GM12878 (cell line): ENCODE data around the gene ZYG11B.

Experiments used
- CEBPB ChIP-seq, 2 experiments: fragments of 150-350 bp in 1 of 2; IDR thresholded peaks; 2 replicates each; pipeline ENCODE4 v1.6.1; 2012 to 2014; ENCODE audit warnings: low read depth in 2 of 2, low read length in 2 of 2, borderline replicate concordance in 1 of 2, inconsistent platforms in 1 of 2
- CREB1 ChIP-seq: IDR thresholded peaks from 2 replicates; pipeline ENCODE4 v1.6.1; 2012; ENCODE audit warnings: low read depth, mild to moderate bottlenecking, inconsistent platforms
- EZH2 ChIP-seq: IDR thresholded peaks from 2 replicates; pipeline ENCODE4 v1.6.1; 2012; ENCODE audit warnings: low read depth, mild to moderate bottlenecking, control low read depth, inconsistent platforms, low read length, borderline replicate concordance; ENCODE audit not compliant: control insufficient read depth
- FOXK2 ChIP-seq: fragments of 450-650 bp; IDR thresholded peaks from 2 replicates; pipeline ENCODE4 v1.6.1; 2017; ENCODE audit warnings: mild to moderate bottlenecking, moderate library complexity
- MTA3 ChIP-seq: IDR thresholded peaks from 2 replicates; pipeline ENCODE4 v1.6.1; 2012; ENCODE audit warnings: low read length, inconsistent platforms, borderline replicate concordance
- MYC ChIP-seq: IDR thresholded peaks from 2 replicates; pipeline ENCODE4 v1.6.1; 2011; ENCODE audit warnings: mild to moderate bottlenecking, low read length, moderate library complexity, inconsistent platforms; ENCODE audit not compliant: insufficient read depth, insufficient replicate concordance, insufficient read length, severe bottlenecking
- POLR2AphosphoS5 ChIP-seq: IDR thresholded peaks from 2 replicates; pipeline ENCODE4 v1.6.1; 2011; ENCODE audit warnings: mild to moderate bottlenecking, low read length, inconsistent platforms
- SUZ12 ChIP-seq: fragments of 200-600 bp; sonication (generic); IDR thresholded peaks from one replicate; pipeline ENCODE4 v1.6.1; 2018; ENCODE audit warnings: antibody characterized with exemption, mild to moderate bottlenecking; ENCODE audit not compliant: unreplicated experiment
- TBL1XR1 ChIP-seq: IDR thresholded peaks from 2 replicates; pipeline ENCODE4 v1.6.1; 2012; ENCODE audit warnings: low read depth, low read length, improper control_type of control experiment
- ZSCAN29 ChIP-seq: fragments of 450-650 bp; IDR thresholded peaks from 2 replicates; pipeline ENCODE4 v1.6.1; 2017; ENCODE audit warnings: mild to moderate bottlenecking, moderate library complexity
- TF ChIP-seq, protein P1 (sequence below): IDR thresholded peaks from 2 replicates; pipeline ENCODE4 v1.6.1; 2011; ENCODE audit warnings: mild to moderate bottlenecking, low read depth, low read length, moderate library complexity; ENCODE audit not compliant: insufficient replicate concordance
- TF ChIP-seq, protein P2 (sequence below), 3 experiments: IDR thresholded peaks in 2 of 3; conservative IDR thresholded peaks in 1 of 3; 2 replicates each; pipeline ENCODE4 v1.5.1; 2011; ENCODE audit warnings: low read depth in 3 of 3, low read length in 3 of 3, mild to moderate bottlenecking in 3 of 3, control low read depth in 2 of 3, moderate library complexity in 2 of 3, inconsistent platforms in 1 of 3, mixed read lengths in 1 of 3; ENCODE audit not compliant: control insufficient read depth in 2 of 3, insufficient read depth in 1 of 3; ENCODE audit errors: extremely low read depth in 1 of 3
- TF ChIP-seq, protein P3 (sequence below): IDR thresholded peaks from 2 replicates; pipeline ENCODE4 v1.6.1; 2011; ENCODE audit warnings: low read depth, low read length, improper control_type of control experiment, borderline replicate concordance

DNA sequence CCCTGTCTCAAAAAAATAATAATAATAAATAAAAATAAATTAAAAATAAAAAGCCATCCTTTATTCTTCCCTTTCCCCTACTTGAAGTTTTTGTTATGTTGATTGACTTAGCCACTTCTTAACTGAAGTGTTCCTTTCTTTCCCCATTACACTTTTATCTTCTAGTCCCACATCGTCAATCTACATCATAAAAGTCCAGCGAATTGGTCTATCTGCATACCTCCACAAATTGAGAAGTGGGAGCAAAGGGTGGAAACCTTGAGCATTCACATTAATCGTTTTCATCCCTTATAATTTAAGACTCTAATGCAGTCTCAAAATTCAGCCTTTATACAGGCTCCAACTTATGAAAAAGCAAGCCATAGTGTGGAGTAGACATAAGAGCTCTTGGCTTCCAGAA, 109.8 kb downstream of the ZYG11B start:
- no peak for TF ChIP-seq SUZ12
- TF ChIP-seq TBL1XR1, result no peak
- TF ChIP-seq MYC, result no peak
- TF ChIP-seq, protein P1, sequence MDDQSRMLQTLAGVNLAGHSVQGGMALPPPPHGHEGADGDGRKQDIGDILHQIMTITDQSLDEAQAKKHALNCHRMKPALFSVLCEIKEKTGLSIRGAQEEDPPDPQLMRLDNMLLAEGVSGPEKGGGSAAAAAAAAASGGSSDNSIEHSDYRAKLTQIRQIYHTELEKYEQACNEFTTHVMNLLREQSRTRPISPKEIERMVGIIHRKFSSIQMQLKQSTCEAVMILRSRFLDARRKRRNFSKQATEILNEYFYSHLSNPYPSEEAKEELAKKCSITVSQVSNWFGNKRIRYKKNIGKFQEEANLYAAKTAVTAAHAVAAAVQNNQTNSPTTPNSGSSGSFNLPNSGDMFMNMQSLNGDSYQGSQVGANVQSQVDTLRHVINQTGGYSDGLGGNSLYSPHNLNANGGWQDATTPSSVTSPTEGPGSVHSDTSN, result no peak
- TF ChIP-seq, protein P2, sequence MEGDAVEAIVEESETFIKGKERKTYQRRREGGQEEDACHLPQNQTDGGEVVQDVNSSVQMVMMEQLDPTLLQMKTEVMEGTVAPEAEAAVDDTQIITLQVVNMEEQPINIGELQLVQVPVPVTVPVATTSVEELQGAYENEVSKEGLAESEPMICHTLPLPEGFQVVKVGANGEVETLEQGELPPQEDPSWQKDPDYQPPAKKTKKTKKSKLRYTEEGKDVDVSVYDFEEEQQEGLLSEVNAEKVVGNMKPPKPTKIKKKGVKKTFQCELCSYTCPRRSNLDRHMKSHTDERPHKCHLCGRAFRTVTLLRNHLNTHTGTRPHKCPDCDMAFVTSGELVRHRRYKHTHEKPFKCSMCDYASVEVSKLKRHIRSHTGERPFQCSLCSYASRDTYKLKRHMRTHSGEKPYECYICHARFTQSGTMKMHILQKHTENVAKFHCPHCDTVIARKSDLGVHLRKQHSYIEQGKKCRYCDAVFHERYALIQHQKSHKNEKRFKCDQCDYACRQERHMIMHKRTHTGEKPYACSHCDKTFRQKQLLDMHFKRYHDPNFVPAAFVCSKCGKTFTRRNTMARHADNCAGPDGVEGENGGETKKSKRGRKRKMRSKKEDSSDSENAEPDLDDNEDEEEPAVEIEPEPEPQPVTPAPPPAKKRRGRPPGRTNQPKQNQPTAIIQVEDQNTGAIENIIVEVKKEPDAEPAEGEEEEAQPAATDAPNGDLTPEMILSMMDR (IDR thresholded peaks at IDR 0.05 in 2 of 3, conservative IDR thresholded peaks at IDR 0.05 in 1 of 3; ENCODE audit: control insufficient read depth in 2 of 3, extremely low read depth in 1 of 3, insufficient read depth in 1 of 3, low read depth in 3 of 3, low read length in 3 of 3), result no peak
- TF ChIP-seq, protein P3, sequence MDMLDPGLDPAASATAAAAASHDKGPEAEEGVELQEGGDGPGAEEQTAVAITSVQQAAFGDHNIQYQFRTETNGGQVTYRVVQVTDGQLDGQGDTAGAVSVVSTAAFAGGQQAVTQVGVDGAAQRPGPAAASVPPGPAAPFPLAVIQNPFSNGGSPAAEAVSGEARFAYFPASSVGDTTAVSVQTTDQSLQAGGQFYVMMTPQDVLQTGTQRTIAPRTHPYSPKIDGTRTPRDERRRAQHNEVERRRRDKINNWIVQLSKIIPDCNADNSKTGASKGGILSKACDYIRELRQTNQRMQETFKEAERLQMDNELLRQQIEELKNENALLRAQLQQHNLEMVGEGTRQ, result no peak
- no peak for TF ChIP-seq ZSCAN29
- no peak for TF ChIP-seq CREB1
- no peak for TF ChIP-seq MTA3
- no peak for TF ChIP-seq POLR2AphosphoS5
- TF ChIP-seq CEBPB (IDR thresholded peaks at IDR 0.05; ENCODE audit: borderline replicate concordance in 1 of 2, low read depth in 2 of 2, low read length in 2 of 2), result no peak
- no peak for TF ChIP-seq FOXK2
- TF ChIP-seq EZH2, result no peak
